Gastroesophageal sphincter (tissue), 4 donors: ENCODE results near the gene RNF224. TPM values are rescaled to one million over a fixed set of nuclear protein-coding genes. Genes with fewer than 3 reads are reported as not detected.
A peak's percentile ranks its signal among the peaks of the same experiment; 100 is the strongest.

Experiments
- ATAC-seq: fragments of 150-250 bp; one replicate; pipeline ENCODE4 v1.9.1; 2016; ENCODE audit warnings: mild to moderate bottlenecking, moderate library complexity
- H3K27ac ChIP-seq, 4 donors: fragments of 200-600 bp; sonication (generic) in 3 of 4; 1 replicate in 3 of 4; 2 replicates in 1 of 4; pipeline ENCODE4 v1.5.1; 2016 to 2019
- H3K27me3 ChIP-seq: fragments of 200-600 bp; sonication (generic); one replicate; pipeline ENCODE4 v1.5.1; 2019
- H3K36me3 ChIP-seq, 2 donors: fragments of 200-600 bp; sonication (generic); one replicate each; pipeline ENCODE4 v1.5.1; 2019; ENCODE audit warnings: control low read depth in 1 of 2
- H3K4me1 ChIP-seq, 3 donors: fragments of 200-600 bp; sonication (generic); 1 replicate in 2 of 3; 2 replicates in 1 of 3; pipeline ENCODE4 v1.5.1; 2016 to 2019; ENCODE audit warnings: control low read depth in 2 of 3
- H3K4me3 ChIP-seq, 2 donors: fragments of 200-600 bp; sonication (generic); one replicate each; pipeline ENCODE4 v1.5.1; 2019; ENCODE audit warnings: mild to moderate bottlenecking in 1 of 2, moderate library complexity in 1 of 2
- H3K9me3 ChIP-seq, 3 donors: fragments of 200-600 bp; sonication (generic); one replicate each; pipeline ENCODE4 v1.5.1; 2017 to 2019; ENCODE audit warnings: control low read depth in 2 of 3
- EP300 ChIP-seq: sonication (generic); formaldehyde crosslinking; IDR thresholded peaks from one replicate; pipeline ENCODE4 v1.6.1; 2017; ENCODE audit warnings: antibody characterized with exemption, mild to moderate bottlenecking
- POLR2A ChIP-seq, 2 donors: fragments of 450-650 bp; IDR thresholded peaks; one replicate each; pipeline ENCODE4 v1.6.1; 2017; ENCODE audit warnings: antibody characterized with exemption in 2 of 2, mild to moderate bottlenecking in 2 of 2, moderate library complexity in 1 of 2
- POLR2AphosphoS5 ChIP-seq: sonication (generic); formaldehyde crosslinking; IDR thresholded peaks from one replicate; pipeline ENCODE4 v1.6.1; 2017; ENCODE audit warnings: antibody characterized with exemption
- WGBS, 2 donors: methylation state at CpG; one replicate each; pipeline ENCODE4 v1.1.5; 2018; ENCODE audit warnings: low coverage in 1 of 2; 5-methylcytosine and 5-hydroxymethylcytosine counted together
- total RNA-seq, 4 donors: library from RNA; depleted of rRNA; stranded (reverse); fragments of >200 nt; gene quantifications; one replicate each; pipeline ENCODE4 v1.1.0, GENCODE V29; 2016
- TF ChIP-seq, protein P1 (sequence below), 4 experiments: fragments of 200-600 bp in 2 of 4; fragments of 450-650 bp in 2 of 4; sonication (generic) in 1 of 4; IDR thresholded peaks; one replicate each; pipeline ENCODE4 v1.5.1; 2017 to 2019; ENCODE audit warnings: antibody characterized with exemption in 4 of 4, mild to moderate bottlenecking in 2 of 4, moderate library complexity in 2 of 4

Gene RNF224
- total RNA-seq, 4 donors from 2014 or later, result 0.57 TPM; not detected in 3

DNA sequence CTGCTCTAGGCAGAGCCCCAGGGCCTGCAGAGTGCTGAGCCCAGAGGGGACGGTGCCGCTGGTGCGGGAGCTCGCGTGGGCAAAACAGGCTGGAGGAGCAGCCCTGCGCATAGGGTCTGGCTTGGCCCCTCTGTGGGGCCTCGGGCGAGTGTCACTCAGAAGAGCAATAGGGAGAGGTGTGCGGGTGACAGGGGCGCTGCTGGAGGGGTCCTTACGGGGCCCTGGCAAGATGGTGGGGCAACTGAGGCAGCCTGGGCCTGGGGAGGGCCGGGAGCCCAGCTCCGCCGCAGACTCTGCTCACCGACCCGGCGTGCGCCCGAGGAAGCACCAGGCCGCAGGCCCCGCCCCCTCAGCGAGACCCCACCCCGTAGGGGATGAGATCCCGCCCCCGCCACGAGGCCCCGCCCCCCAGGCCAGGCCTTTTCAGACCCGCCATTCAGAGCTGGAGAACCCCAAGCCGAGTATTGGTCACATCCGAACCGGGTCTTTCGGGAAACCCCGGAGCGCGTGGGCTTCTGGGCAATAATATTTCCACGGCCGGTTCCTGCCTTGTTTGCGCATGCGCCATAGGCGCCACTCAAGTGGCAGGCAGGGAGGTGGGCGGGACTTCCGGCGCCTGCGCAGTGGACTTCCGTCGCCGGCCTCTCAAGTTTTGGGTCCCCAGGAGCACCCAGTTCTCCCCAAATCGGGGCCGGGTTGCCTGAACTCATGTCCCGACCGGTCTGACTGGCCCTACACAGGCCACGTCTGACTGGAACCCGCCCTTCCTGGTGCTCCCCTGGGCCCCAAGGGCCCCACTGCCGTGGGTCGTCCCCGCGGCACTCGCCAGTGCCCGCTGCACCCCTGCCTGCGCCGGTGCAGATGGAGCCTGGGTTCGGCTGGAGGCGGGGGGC, 4.0 kb upstream of the RNF224 start:
- H3K27ac ChIP-seq, result peak overlapping the region; percentile 75 to 94 (median 90)
- H3K4me3 ChIP-seq, result peak overlapping the region; percentile 64 to 79
- H3K4me1 ChIP-seq, result peaks cover 0 to 54% (median 17%) of the 10 kb centered on the region in 3 donors
- H3K27me3 ChIP-seq, result peaks cover 24% of the 10 kb centered on the region
- ATAC-seq, result peak; percentile 94
- peak; percentile 35 for TF ChIP-seq POLR2AphosphoS5
- no peak for TF ChIP-seq EP300
- TF ChIP-seq, protein P1, sequence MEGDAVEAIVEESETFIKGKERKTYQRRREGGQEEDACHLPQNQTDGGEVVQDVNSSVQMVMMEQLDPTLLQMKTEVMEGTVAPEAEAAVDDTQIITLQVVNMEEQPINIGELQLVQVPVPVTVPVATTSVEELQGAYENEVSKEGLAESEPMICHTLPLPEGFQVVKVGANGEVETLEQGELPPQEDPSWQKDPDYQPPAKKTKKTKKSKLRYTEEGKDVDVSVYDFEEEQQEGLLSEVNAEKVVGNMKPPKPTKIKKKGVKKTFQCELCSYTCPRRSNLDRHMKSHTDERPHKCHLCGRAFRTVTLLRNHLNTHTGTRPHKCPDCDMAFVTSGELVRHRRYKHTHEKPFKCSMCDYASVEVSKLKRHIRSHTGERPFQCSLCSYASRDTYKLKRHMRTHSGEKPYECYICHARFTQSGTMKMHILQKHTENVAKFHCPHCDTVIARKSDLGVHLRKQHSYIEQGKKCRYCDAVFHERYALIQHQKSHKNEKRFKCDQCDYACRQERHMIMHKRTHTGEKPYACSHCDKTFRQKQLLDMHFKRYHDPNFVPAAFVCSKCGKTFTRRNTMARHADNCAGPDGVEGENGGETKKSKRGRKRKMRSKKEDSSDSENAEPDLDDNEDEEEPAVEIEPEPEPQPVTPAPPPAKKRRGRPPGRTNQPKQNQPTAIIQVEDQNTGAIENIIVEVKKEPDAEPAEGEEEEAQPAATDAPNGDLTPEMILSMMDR (IDR thresholded peaks at IDR 0.05), result no peak
- TF ChIP-seq POLR2A (IDR thresholded peaks at IDR 0.05), result peak; percentile 30 to 51
- no peaks in the 10 kb centered on the region for H3K36me3 ChIP-seq
- 0% methylated on average over 1 of the region's 63 CpGs; no CpG with 5 or more reads in 1 of the 2 donors for WGBS, 2 donors
- no peaks in the 10 kb centered on the region for H3K9me3 ChIP-seq

DNA sequence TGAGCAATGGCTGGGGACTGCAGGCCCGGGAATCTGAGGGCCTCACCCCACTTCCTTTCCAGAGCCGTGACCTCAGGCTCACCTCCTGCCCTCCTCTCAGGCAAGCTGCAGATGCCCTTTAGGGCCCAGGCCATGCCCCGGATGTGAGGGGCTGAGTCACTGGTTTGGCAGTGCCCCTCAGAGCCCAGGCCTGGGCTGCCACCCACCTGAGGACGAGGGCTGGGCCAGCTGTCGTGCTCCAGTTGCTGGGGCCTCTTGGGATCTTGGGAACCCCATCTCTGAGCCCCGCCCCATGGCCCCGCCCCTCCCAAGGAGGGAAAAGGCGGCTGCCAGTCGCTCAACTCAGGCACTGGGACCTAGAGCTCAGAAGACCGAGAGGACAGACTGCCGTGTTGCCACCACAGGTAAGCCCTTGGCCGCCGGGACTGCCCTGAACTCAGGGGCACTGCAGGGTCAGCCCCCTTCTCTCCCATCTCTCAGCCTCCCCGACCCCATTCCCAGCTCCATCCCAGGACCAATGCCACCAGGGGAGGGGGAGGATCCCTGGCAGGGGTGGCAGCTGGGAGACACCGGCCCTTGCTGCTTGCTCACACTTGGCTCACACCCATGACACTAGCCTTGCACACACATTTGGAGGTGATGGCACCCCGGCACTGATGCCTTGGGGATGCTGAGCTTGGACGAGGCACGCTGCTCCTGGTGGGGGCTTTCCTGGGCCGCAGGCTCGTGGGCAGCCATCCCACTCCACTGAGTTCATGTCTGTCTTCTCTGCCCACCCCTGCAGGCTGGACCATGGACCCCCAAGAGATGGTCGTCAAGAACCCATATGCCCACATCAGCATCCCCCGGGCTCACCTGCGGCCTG, 2.2 kb upstream of the RNF224 start, which contains the start of gene CYSRT1:
CYSRT1 (plus strand) TSS at position 345 of the 865 bp plus-strand sequence; CDS start at position 793, 448 bp downstream.
- Histone ChIP-seq H3K4me1 (peaks cover 0 to 47% (median 17%) of the 10 kb centered on the region in 3 donors), H3K27me3 (peaks cover 41% of the 10 kb centered on the region), H3K4me3 (peak within 1 kb of the TSS; percentile 64 to 79), H3K36me3 (no peaks in the 10 kb centered on the region), H3K9me3 (no peaks in the 10 kb centered on the region), H3K27ac (peak within 1 kb of the TSS in 3 of 4 donors; percentile 87 to 94 (median 92))
- no peak for TF ChIP-seq POLR2AphosphoS5
- TF ChIP-seq EP300, result no peak
- TF ChIP-seq, protein P1 (IDR thresholded peaks at IDR 0.05), result no peak
- TF ChIP-seq POLR2A (IDR thresholded peaks at IDR 0.05), result no peak
- WGBS, 2 donors, result 20% methylated on average over 1 of the region's 23 CpGs; no CpG with 5 or more reads in 1 of the 2 donors
- ATAC-seq, result no peak

DNA sequence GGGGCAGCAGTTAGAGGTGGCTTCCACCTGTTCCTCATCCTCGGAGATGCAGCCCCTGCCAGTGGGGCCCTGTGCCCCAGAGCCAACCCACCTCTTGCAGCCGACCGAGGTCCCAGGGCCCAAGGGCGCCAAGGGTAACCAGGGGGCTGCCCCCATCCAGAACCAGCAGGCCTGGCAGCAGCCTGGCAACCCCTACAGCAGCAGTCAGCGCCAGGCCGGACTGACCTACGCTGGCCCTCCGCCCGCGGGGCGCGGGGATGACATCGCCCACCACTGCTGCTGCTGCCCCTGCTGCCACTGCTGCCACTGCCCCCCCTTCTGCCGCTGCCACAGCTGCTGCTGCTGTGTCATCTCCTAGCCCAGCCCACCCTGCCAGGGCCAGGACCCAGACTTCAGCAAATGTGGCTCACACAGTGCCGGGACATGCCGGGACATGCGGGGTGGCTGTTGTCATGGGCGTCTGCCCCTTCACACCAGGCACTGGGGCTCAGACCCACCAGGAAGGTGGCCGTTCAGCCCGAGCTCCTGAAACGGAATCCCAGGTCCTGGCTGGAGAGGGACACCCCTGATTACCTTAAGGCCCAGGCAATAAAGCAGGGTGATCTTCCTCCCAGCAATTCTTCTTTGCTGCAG, 1.5 kb upstream of the RNF224 start:
- TF ChIP-seq POLR2AphosphoS5 (no peak), POLR2A (IDR thresholded peaks at IDR 0.05) (no peak), EP300 (no peak)
- TF ChIP-seq, protein P1 (IDR thresholded peaks at IDR 0.05), result no peak
- 0% methylated on average over 1 of the region's 21 CpGs; no CpG with 5 or more reads in 1 of the 2 donors for WGBS, 2 donors
- Histone ChIP-seq H3K36me3 (no peaks in the 10 kb centered on the region), H3K4me1 (peaks cover 0 to 45% (median 17%) of the 10 kb centered on the region in 3 donors), H3K4me3 (no peak overlapping the region), H3K27ac (no peak overlapping the region), H3K9me3 (no peaks in the 10 kb centered on the region), H3K27me3 (peaks cover 49% of the 10 kb centered on the region)
- ATAC-seq, result no peak

DNA sequence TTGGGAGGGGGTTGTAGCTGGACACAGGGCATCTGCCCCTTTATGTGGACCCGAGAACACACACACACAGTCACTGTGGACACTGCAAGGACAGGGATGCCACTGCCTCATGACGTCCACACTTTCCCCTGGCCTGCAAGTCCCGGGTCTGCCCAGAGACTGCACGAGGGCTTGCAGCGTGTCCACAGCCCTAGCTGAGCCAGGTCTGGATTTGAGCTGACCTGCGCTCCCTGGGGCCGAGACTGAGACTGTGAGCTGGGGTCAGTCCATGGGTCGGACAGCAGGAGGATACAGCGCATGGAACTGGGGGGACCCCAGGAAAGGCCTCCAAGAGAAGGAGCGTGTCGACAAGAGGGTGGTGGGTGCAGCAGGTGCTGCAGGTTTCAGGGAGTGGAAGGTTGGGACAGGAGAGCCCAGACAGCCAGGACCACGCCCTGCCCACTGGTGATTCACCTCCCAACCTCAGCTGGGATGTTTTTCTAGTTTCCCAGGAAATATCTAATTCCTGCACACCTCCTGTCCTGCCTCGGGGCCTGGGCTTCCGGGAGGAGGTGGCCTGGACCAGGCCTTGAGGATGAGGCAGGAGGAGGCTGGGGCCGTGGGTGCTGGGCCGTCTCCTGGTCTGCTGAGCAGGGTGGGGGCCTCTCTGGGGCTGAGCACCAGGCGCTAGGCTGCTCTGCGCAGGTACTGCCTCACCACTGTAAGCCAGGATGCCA, 806 bp upstream of the RNF224 start:
- H3K36me3 ChIP-seq, result no peaks in the 10 kb centered on the region
- H3K4me1 ChIP-seq, result peaks cover 0 to 38% (median 14%) of the 10 kb centered on the region in 3 donors
- no peak for ATAC-seq
- H3K9me3 ChIP-seq, result no peaks in the 10 kb centered on the region
- no peak overlapping the region for H3K4me3 ChIP-seq
- TF ChIP-seq EP300 (no peak), POLR2AphosphoS5 (no peak), POLR2A (IDR thresholded peaks at IDR 0.05) (no peak)
- TF ChIP-seq, protein P1 (IDR thresholded peaks at IDR 0.05), result no peak
- WGBS, 2 donors, result 69 to 86% methylated on average over 3 of the region's 18 CpGs
- peaks cover 56% of the 10 kb centered on the region for H3K27me3 ChIP-seq
- H3K27ac ChIP-seq, result no peak overlapping the region
